Panc1 (cell line): ENCODE data around the gene E2F3. TPM values are rescaled to one million over a fixed set of nuclear protein-coding genes. Genes with fewer than 3 reads are reported as not detected.

Experiments used
- ATAC-seq: fragments of 200-7000 bp; cut with Tn5 transposase; 2 replicates; pipeline ENCODE4 v1.9.1; 2020; ENCODE audit warnings: mild to moderate bottlenecking, moderate library complexity
- BruUV-seq: library from RNA; stranded (reverse); fragments of 400-500 nt; replicated peaks from 2 replicates; lab custom pipeline; 2021; lab: Mats Ljungman, UMichigan
- CTCF ChIA-PET: fragments of 300-600 bp; sonication (Branson Sonifier 250); formaldehyde crosslinking; loops from one replicate; lab custom pipeline; 2022; ENCODE audit warnings: antibody characterized with exemption; lab: Charles Lee
- POLR2A ChIA-PET: fragments of 300-600 bp; sonication (Branson Sonifier 250); formaldehyde crosslinking; loops from one replicate; lab custom pipeline; 2022; ENCODE audit warnings: antibody characterized with exemption; lab: Charles Lee
- DNase-seq: peaks from one replicate; pipeline ENCODE4 v3.0.0-alpha.2; 2010; ENCODE audit warnings: low read depth, low spot score
- H3K27ac ChIP-seq: 2 replicates; pipeline ENCODE4 v1.5.1; 2011; ENCODE audit warnings: mild to moderate bottlenecking, low read length, inconsistent platforms
- H3K27me3 ChIP-seq: fragments of 200-500 bp; sonication (Bioruptor generic); 2 replicates; pipeline ENCODE4 v1.6.0; 2014; ENCODE audit warnings: low read length, inconsistent platforms; ENCODE audit not compliant: control insufficient read depth, insufficient read depth
- H3K36me3 ChIP-seq: fragments of 200-500 bp; sonication (Bioruptor generic); 2 replicates; pipeline ENCODE4 v1.5.1; 2014; ENCODE audit warnings: inconsistent platforms, mild to moderate bottlenecking, low read length, moderate library complexity; ENCODE audit not compliant: control insufficient read depth, insufficient read depth
- H3K4me1 ChIP-seq: 2 replicates; pipeline ENCODE4 v1.5.1; 2011; ENCODE audit warnings: inconsistent platforms, mild to moderate bottlenecking, low read length, moderate library complexity; ENCODE audit not compliant: control insufficient read depth, insufficient read depth
- H3K4me3 ChIP-seq, 2 experiments: 2 replicates each; pipeline ENCODE4 v1.5.1; 2011 to 2012; ENCODE audit warnings: low read depth in 2 of 2, low read length in 2 of 2, mild to moderate bottlenecking in 2 of 2, inconsistent platforms in 1 of 2, moderate library complexity in 1 of 2
- H3K9me3 ChIP-seq: fragments of 200-500 bp; sonication (Bioruptor generic); 2 replicates; pipeline ENCODE4 v1.5.1; 2014; ENCODE audit warnings: low read depth, mild to moderate bottlenecking, inconsistent platforms, low read length, moderate library complexity; ENCODE audit not compliant: control insufficient read depth, insufficient read depth
- CTCF ChIP-seq: fragments of 450-650 bp; IDR thresholded peaks from 2 replicates; pipeline ENCODE4 v1.5.1; 2017; ENCODE audit warnings: mild to moderate bottlenecking
- POLR2AphosphoS5 ChIP-seq: IDR thresholded peaks from 2 replicates; pipeline ENCODE4 v1.6.1; 2012; ENCODE audit warnings: mild to moderate bottlenecking, low read depth, low read length, moderate library complexity
- REST ChIP-seq, 2 experiments: IDR thresholded peaks; 2 replicates each; pipeline ENCODE4 v1.6.1; 2011 to 2012; ENCODE audit warnings: low read depth in 2 of 2, control low read depth in 1 of 2, low read length in 1 of 2, mild to moderate bottlenecking in 1 of 2, moderate library complexity in 1 of 2; ENCODE audit not compliant: insufficient read depth in 1 of 2
- SIN3A ChIP-seq: IDR thresholded peaks from 2 replicates; pipeline ENCODE4 v1.6.1; 2012; ENCODE audit warnings: low read depth, mild to moderate bottlenecking, low read length, moderate library complexity, borderline replicate concordance; ENCODE audit not compliant: insufficient read depth
- TCF7L2 ChIP-seq: IDR thresholded peaks from 2 replicates; pipeline ENCODE4 v1.6.1; 2011; ENCODE audit warnings: mild to moderate bottlenecking, low read depth, low read length, inconsistent platforms
- in situ Hi-C: cut with HindIII; loops from 2 replicates; pipeline ENCODE4 v1.10.0; 2016; ENCODE audit warnings: low sequenced_read_pairs, low pct_unique_long_range_greater_than_20kb
- intact Hi-C: fragments of 100-400 bp; cut with micrococcal nuclease; formaldehyde crosslinking; loops from one replicate; pipeline ENCODE4 v1.10.0; 2022; ENCODE audit not compliant: unreplicated experiment
- total RNA-seq: library from RNA; stranded (reverse); gene quantifications from one replicate; pipeline ENCODE4 v1.2.1, GENCODE V29; 2021; ENCODE audit not compliant: unreplicated experiment

The E2F3 gene
- total RNA-seq, 1 experiment from 2014 or later = 31.0 TPM

GRCh38 chr6:20467437-20467836, 65.8 kb downstream of the E2F3 start:
- in situ Hi-C loops = no loop called here
- CTCF ChIA-PET = no interaction called here
- ATAC-seq = no peak

GRCh38 chr6:20468209-20468608, 66.5 kb downstream of the E2F3 start:
- ChIA-PET POLR2A (no interaction called here), CTCF (no interaction called here)
- no TSS peak for BruUV-seq
- Histone ChIP-seq H3K27ac (no peak overlapping the region), H3K9me3 (no peaks in the 10 kb centered on the region), H3K27me3 (no peaks in the 10 kb centered on the region), H3K4me1 (0 out of 2 replicates have a peak, but pooled peaks cover 4% of the 10 kb centered on the region), H3K36me3 (no peaks in the 10 kb centered on the region), H3K4me3 (no peak overlapping the region)
- ATAC-seq = no peak
- TF ChIP-seq POLR2AphosphoS5 (no peak), TCF7L2 (no peak), REST (IDR thresholded peaks at IDR 0.05; ENCODE audit: insufficient read depth in 1 of 2, low read depth in 2 of 2, low read length in 1 of 2) (no peak), SIN3A (no peak), CTCF (no peak)
- intact Hi-C loops (no loop called here), in situ Hi-C loops (no loop called here)
- DNase-seq = no peak

More at GRCh38 chr6:20467437-20467836, 65.8 kb downstream of the E2F3 start:
- POLR2A ChIA-PET = no interaction called here
- DNase-seq = no peak
- H3K36me3 ChIP-seq = no peaks in the 10 kb centered on the region
- intact Hi-C loops = no loop called here
- H3K4me1 ChIP-seq = 0 out of 2 replicates have a peak, but pooled peaks cover 4% of the 10 kb centered on the region
- H3K27ac ChIP-seq = no peak overlapping the region
- no peak overlapping the region for H3K4me3 ChIP-seq
- H3K27me3 ChIP-seq = no peaks in the 10 kb centered on the region
- no TSS peak for BruUV-seq
- TF ChIP-seq CTCF = no peak
- no peak for TF ChIP-seq TCF7L2
- no peak for TF ChIP-seq REST (IDR thresholded peaks at IDR 0.05; ENCODE audit: insufficient read depth in 1 of 2, low read depth in 2 of 2, low read length in 1 of 2)
- TF ChIP-seq SIN3A = no peak
- TF ChIP-seq POLR2AphosphoS5 = no peak
- no peaks in the 10 kb centered on the region for H3K9me3 ChIP-seq
